H1 (cell line): ENCODE measurements around the gene COPA. TPM values are rescaled to one million over a fixed set of nuclear protein-coding genes. Genes with fewer than 3 reads are reported as not detected.
A peak's percentile ranks its signal among the peaks of the same experiment; 100 is the strongest.

Experiments used
- CHD1 ChIP-seq: IDR thresholded peaks from 2 replicates; pipeline ENCODE4 v1.6.1; 2012; ENCODE audit warnings: low read depth, low read length, improper control_type of control experiment
- JUND ChIP-seq: IDR thresholded peaks from 2 replicates; pipeline ENCODE4 v1.6.1; 2011; ENCODE audit warnings: mild to moderate bottlenecking, improper control_type of control experiment, low read length
- PHF8 ChIP-seq: fragments of 200-600 bp; sonication (generic); conservative IDR thresholded peaks from 2 replicates; pipeline ENCODE4 v1.7.1; 2012; ENCODE audit warnings: low read depth, mild to moderate bottlenecking, inconsistent platforms, low read length, moderate library complexity
- SP2 ChIP-seq: IDR thresholded peaks from 2 replicates; pipeline ENCODE4 v1.6.1; 2012; ENCODE audit warnings: mild to moderate bottlenecking, low read length, inconsistent platforms
- YY1 ChIP-seq: IDR thresholded peaks from 2 replicates; pipeline ENCODE4 v1.6.1; 2011; ENCODE audit warnings: low read depth, mild to moderate bottlenecking, low read length
- polyA plus RNA-seq, 7 experiments: library from polyadenylated mRNA; depleted of rRNA in 3 of 7; stranded (reverse) in 5 of 7; unstranded in 2 of 7; fragments of >200 nt in 5 of 7; fragments of 200-250 nt in 2 of 7; gene quantifications; 1 replicate in 5 of 7; 2 replicates in 1 of 7; 4 replicates in 1 of 7; pipeline versions ENCODE4 v1.2.1 to v1.2.3, GENCODE V29; 2011 to 2013; ENCODE audit warnings: missing spikeins in 2 of 7, mixed read lengths in 2 of 7
- total RNA-seq: library from RNA; stranded (reverse); fragmentation: NEBNext Ultra II Directional; extraction: Animal tissue kit (Norgen Biotek cat#: 25700); gene quantifications from 2 replicates; pipeline ENCODE4 v1.2.1, GENCODE V29; 2021
- TF ChIP-seq, protein P1 (sequence below): fragments of 300-600 bp; sonication (generic); IDR thresholded peaks from 2 replicates; pipeline ENCODE4 v1.7.1; 2012; ENCODE audit warnings: low read length, moderate library complexity, mild to moderate bottlenecking, inconsistent platforms; ENCODE audit not compliant: insufficient replicate concordance
- TF ChIP-seq, protein P2 (sequence below): IDR thresholded peaks from 2 replicates; pipeline ENCODE4 v1.6.1; 2012; ENCODE audit warnings: inconsistent platforms
- TF ChIP-seq, protein P3 (sequence below): IDR thresholded peaks from 2 replicates; pipeline ENCODE4 v1.6.1; 2012; ENCODE audit warnings: low read length, inconsistent platforms

Gene COPA
- total and polyA plus RNA-seq, 2 of the 8 experiments (the other 6 are each of a cell fraction or from before 2014, with no cell fraction given): 78.2 to 115 TPM

DNA sequence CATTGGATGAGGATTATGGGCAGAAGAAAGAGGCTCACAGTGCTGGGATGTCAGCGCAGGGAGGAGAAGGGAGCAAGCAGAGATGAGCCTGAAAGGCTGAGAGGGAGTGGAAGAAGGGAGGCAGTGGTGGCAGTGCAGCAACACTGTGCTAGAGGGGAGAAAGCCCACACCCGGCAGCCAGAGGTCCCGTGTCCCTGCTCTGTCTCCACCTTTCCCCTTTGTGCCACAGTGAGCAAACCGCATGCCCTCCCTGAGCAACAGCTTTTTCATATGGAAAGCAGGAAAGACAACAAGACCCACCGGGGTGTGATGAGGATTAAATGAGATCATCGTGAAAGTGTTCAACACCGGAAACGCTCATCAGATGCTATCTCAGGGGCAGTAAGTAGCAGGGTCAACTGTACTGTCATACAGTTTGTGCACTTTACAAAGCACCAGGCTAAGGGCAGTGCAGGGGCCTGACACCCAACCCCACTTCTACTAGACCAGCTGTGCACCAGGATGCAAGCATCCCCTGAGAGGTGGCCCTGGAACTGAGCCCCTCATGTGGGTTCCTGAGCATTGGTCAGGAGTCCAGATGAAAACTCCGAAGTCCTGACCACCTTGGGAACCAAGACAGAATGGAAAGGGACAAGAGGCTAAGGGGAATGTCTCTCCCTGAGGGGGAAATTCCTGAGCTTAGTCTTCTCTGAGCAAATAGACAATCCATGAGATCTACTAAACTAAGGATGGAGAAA, 32.9 kb upstream of the COPA start (continued):
- TF ChIP-seq, protein P1, sequence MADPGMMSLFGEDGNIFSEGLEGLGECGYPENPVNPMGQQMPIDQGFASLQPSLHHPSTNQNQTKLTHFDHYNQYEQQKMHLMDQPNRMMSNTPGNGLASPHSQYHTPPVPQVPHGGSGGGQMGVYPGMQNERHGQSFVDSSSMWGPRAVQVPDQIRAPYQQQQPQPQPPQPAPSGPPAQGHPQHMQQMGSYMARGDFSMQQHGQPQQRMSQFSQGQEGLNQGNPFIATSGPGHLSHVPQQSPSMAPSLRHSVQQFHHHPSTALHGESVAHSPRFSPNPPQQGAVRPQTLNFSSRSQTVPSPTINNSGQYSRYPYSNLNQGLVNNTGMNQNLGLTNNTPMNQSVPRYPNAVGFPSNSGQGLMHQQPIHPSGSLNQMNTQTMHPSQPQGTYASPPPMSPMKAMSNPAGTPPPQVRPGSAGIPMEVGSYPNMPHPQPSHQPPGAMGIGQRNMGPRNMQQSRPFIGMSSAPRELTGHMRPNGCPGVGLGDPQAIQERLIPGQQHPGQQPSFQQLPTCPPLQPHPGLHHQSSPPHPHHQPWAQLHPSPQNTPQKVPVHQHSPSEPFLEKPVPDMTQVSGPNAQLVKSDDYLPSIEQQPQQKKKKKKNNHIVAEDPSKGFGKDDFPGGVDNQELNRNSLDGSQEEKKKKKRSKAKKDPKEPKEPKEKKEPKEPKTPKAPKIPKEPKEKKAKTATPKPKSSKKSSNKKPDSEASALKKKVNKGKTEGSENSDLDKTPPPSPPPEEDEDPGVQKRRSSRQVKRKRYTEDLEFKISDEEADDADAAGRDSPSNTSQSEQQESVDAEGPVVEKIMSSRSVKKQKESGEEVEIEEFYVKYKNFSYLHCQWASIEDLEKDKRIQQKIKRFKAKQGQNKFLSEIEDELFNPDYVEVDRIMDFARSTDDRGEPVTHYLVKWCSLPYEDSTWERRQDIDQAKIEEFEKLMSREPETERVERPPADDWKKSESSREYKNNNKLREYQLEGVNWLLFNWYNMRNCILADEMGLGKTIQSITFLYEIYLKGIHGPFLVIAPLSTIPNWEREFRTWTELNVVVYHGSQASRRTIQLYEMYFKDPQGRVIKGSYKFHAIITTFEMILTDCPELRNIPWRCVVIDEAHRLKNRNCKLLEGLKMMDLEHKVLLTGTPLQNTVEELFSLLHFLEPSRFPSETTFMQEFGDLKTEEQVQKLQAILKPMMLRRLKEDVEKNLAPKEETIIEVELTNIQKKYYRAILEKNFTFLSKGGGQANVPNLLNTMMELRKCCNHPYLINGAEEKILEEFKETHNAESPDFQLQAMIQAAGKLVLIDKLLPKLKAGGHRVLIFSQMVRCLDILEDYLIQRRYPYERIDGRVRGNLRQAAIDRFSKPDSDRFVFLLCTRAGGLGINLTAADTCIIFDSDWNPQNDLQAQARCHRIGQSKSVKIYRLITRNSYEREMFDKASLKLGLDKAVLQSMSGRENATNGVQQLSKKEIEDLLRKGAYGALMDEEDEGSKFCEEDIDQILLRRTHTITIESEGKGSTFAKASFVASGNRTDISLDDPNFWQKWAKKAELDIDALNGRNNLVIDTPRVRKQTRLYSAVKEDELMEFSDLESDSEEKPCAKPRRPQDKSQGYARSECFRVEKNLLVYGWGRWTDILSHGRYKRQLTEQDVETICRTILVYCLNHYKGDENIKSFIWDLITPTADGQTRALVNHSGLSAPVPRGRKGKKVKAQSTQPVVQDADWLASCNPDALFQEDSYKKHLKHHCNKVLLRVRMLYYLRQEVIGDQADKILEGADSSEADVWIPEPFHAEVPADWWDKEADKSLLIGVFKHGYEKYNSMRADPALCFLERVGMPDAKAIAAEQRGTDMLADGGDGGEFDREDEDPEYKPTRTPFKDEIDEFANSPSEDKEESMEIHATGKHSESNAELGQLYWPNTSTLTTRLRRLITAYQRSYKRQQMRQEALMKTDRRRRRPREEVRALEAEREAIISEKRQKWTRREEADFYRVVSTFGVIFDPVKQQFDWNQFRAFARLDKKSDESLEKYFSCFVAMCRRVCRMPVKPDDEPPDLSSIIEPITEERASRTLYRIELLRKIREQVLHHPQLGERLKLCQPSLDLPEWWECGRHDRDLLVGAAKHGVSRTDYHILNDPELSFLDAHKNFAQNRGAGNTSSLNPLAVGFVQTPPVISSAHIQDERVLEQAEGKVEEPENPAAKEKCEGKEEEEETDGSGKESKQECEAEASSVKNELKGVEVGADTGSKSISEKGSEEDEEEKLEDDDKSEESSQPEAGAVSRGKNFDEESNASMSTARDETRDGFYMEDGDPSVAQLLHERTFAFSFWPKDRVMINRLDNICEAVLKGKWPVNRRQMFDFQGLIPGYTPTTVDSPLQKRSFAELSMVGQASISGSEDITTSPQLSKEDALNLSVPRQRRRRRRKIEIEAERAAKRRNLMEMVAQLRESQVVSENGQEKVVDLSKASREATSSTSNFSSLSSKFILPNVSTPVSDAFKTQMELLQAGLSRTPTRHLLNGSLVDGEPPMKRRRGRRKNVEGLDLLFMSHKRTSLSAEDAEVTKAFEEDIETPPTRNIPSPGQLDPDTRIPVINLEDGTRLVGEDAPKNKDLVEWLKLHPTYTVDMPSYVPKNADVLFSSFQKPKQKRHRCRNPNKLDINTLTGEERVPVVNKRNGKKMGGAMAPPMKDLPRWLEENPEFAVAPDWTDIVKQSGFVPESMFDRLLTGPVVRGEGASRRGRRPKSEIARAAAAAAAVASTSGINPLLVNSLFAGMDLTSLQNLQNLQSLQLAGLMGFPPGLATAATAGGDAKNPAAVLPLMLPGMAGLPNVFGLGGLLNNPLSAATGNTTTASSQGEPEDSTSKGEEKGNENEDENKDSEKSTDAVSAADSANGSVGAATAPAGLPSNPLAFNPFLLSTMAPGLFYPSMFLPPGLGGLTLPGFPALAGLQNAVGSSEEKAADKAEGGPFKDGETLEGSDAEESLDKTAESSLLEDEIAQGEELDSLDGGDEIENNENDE: no peak
- TF ChIP-seq SP2 (no peak), YY1 (no peak), CHD1 (no peak), JUND (peak; percentile 46; the same call in 1 of the 2 replicates), PHF8 (no peak)
- TF ChIP-seq, protein P2, sequence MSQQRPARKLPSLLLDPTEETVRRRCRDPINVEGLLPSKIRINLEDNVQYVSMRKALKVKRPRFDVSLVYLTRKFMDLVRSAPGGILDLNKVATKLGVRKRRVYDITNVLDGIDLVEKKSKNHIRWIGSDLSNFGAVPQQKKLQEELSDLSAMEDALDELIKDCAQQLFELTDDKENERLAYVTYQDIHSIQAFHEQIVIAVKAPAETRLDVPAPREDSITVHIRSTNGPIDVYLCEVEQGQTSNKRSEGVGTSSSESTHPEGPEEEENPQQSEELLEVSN: no peak
- TF ChIP-seq, protein P3, sequence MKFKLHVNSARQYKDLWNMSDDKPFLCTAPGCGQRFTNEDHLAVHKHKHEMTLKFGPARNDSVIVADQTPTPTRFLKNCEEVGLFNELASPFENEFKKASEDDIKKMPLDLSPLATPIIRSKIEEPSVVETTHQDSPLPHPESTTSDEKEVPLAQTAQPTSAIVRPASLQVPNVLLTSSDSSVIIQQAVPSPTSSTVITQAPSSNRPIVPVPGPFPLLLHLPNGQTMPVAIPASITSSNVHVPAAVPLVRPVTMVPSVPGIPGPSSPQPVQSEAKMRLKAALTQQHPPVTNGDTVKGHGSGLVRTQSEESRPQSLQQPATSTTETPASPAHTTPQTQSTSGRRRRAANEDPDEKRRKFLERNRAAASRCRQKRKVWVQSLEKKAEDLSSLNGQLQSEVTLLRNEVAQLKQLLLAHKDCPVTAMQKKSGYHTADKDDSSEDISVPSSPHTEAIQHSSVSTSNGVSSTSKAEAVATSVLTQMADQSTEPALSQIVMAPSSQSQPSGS: no peak; the same call in 1 of the 2 replicates
